NCI-H774 (cell line): ENCODE measurements around the gene PANX1.
"Not testable (repeated sequence)": the region's sequence is repeated elsewhere in the genome, so short reads cannot be mapped to it uniquely, and the experiment has no call there.

Experiments
- DNase-seq: peaks from one replicate; lab custom pipeline; 2025; lab: John Stamatoyannopoulos, UW

Gene PANX1, protein sequence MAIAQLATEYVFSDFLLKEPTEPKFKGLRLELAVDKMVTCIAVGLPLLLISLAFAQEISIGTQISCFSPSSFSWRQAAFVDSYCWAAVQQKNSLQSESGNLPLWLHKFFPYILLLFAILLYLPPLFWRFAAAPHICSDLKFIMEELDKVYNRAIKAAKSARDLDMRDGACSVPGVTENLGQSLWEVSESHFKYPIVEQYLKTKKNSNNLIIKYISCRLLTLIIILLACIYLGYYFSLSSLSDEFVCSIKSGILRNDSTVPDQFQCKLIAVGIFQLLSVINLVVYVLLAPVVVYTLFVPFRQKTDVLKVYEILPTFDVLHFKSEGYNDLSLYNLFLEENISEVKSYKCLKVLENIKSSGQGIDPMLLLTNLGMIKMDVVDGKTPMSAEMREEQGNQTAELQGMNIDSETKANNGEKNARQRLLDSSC

DNA sequence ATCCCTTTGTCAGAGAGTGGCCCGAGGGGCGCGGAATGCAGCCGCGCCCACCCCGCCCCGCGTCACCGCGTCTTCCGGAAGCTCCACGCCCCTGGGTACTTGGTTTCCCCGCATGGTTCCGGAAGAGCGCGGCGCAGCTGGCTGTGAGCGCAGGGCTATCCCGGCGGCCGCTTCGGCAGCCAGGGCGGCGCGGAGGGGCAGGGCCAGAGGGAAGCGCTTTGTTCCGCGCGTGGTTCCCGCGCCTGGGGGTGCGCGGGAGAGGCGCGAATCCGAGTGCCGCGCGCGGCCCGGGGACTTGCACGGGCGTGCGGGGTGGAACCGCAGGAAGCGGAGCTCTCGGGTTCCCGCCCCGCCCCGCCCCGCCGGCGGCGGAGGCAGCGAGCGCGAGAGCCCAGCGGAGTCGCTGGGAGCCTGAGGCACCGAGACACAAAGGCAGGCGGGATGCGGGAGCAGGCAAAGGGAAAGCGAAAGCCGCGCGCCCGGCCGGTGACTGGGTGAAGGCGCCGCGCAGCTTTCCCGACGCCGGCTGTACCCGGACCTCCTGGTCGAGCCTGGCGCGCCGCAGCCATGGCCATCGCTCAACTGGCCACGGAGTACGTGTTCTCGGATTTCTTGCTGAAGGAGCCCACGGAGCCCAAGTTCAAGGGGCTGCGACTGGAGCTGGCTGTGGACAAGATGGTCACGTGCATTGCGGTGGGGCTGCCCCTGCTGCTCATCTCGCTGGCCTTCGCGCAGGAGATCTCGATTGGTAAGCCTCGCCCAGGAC lies at the start of gene PANX1:
Gene PANX1, plus strand, starts transcription at position 96 of the 766 bp plus-strand sequence. Its CDS starts 472 bp downstream, at position 568.
- peak; percentile 91 for DNase-seq

DNA sequence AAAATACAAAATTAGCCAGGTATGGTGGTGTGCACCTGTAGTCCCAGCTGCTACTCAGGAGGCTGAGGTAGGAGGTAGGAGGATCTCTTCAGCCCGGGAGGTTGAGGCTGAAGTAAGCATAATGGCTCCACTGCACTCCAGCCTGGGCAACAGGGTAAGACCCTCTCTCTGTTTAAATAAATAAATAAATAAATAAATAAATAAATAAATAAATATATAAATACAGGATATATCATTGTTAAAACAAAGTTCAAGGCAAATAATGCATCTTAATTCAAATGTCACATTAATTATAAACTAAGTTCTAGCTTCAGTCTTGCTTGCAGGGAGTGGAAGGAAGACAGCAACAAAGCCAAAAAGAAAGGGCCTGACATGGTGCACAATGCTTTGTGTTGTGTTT lies 44.5 kb upstream of the PANX1 start:
- no peak for DNase-seq

DNA sequence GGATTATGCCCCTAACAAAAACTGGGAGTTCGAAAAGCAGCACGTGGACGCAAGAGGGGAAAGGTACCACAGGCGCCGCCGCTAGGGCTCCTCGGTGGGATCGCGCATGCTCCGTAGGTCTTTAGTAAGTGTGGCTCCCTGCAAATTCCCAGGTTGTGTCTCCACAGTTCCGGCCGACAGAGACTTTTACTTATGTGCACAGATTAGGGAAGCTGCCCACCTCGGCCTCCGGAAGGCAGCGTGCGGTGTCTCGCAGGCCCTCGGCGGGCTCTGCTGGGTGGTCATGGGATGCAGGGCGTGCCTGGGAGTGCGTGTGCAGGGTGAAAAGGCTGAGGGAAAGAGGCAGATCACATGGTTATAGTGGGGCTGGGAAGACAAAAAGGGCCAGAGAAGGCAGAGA lies 39.7 kb upstream of the PANX1 start:
- no peak for DNase-seq

DNA sequence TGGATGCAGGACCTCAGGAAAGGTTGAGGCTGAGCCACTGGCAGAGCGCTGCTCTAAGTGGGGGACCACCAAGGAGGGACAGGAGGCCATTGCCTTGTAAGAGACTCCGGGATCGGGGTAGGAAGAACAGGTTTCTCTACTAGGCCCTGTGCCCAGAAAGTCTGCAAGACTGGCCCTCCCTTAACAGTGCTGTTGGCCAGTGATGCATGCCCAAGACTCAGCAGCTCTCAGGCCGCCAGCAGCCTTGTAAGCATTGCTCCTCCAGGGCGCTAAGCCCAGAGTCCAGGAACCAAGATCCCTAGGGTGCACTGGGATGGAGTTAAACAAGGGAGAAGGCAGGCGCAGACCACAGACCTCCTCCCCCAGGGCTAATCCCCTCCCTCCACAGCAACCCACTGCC lies 39.3 kb upstream of the PANX1 start:
- DNase-seq = no peak

DNA sequence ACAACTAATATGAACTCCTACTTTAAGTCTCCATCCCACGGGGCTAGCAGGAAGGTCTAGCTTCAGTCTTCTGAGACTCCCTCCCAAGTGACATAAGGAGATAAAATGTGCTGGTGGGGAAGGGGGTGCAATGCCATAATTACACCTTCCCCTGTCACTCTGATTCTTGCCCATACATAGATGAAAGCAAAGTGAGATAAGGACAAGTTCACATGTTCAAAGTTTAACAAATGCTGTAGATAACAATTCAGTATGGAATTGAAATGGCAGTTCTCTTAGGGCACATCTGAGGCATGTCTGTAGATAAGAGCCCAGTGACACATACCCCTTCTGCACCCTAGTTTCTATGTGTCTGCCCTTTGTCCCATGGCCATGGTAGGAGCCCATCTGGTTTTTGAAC lies 38.2 kb upstream of the PANX1 start:
- DNase-seq = no peak

DNA sequence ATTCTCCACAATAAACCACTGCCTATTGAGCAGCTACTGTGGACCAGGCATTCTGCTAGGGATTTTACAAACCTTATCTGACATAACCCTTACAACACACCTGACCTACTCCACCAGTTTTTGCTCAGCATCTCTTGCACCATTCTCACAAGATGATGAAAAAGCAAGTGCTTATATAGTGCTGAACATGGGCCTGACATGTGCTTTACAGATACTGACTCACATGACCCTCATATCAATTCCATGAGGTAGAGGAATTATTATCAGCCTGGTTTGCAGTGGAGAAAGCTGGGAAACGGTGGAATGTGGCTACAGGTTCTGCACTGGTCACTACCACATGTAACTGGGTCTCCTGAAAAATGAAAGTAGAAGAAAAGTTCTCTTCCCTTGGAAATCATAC lies 37.5 kb upstream of the PANX1 start:
- no peak for DNase-seq

DNA sequence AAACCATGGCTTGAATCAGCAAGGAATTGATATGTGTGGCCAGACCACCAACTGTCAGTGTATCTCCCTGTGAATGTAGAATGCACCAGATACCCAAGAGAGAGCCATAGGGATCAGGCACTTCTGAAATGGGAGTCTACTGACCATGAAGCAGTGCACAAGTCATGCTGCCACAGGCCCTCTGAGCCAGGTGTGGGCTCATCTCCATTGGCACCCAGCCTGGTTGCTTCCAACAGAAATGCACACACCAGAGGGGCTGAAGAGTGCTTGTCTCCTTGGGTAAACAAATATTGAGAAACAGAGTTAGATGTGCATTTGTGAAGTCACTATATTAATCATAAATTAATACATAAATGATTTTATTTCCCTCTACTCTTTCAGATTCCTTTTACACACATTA lies 28.4 kb upstream of the PANX1 start:
- DNase-seq = peak; percentile 12

DNA sequence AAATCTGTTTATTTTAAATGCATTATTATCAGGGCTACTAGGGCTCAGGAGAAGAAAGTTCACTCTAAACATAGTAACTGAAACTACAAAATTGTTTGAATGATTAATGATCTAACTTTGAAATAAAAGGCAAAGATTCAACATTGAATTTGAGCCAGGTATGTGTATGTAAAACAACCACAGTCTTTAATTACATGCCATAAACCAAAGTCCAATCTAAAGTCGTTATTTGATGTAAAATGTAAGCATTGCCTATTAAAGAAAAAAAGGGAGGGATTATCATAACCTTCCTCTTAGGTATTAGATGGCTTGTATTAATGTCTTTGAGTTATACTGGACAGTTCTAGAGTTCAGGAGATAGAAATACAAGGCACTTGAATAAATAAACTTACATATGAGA lies 25.2 kb upstream of the PANX1 start:
- no peak for DNase-seq

DNA sequence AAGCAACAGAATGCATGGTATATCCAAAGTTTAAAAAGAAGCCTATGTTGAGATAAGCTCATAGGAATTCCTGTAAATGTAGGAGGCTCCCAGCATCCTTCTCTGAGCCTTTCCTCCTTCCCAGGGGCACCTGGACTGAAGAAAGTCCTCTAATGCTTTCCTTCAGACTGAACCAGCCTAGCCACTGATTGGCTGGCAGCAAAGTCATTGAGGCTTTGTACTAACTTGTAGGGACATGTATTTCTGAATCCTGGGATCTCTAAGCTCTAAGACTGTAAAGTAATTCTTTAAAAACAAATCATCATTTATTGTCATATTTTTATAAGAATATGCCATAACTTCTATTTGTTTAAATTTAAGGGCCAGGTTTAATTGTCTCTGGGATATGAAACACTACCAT lies 23.9 kb upstream of the PANX1 start:
- no peak for DNase-seq

DNA sequence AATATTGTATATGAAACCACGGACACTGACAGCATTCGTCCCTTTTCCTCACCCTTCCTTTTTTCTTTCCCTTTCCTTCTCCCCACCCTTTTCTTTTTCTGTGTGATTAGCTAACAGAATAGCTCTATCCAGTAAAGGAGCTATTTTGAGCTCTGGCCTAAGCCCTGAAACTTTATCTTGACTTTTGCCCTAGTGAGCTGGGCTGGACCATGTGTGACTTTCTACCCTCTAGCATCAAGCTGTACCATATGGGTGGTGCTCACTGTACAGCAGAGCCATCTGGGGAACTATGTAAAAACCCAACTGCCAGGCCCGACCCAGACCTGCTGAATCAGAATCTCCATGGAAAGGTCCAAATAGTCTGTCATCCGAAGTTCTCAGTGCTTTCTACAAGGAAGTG lies 21.9 kb upstream of the PANX1 start:
- DNase-seq = no peak

DNA sequence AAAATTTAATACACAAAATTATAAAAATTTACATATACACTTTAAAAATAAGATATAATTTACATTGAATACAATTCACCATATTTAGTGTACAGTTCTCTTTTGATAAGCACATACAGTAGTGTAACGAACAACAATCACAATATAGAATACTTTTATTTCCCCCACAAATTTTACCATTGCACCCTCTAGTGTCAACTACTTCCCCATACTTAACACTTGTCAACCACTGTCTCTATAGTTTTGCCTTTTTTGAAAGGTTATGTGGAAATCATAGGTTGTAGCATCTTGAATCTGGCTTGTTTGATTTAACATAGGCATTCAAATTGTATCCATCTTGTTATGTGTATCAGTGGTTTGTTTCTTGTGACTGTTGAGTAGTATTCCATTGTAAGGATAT lies 21.3 kb upstream of the PANX1 start:
- DNase-seq = no peak

DNA sequence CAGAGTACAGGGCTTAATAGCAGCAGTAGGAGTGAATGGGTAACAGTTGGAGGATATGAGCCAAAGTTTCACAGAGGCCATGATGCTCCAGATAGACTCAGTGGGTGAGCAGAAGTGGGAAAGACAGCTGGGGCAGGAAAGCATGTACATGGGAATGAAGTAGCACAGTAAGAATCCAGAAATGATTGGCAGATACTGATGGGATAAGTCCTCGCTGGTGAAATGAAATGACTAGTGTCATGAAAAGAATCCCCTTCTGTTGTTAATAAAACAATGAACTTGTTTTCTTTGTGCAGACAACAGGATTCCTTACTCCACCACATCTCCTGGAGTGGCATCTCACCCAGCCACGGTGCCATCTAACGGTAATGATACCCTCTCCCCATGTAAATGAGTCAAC lies 17.4 kb upstream of the PANX1 start:
- DNase-seq = no peak

DNA sequence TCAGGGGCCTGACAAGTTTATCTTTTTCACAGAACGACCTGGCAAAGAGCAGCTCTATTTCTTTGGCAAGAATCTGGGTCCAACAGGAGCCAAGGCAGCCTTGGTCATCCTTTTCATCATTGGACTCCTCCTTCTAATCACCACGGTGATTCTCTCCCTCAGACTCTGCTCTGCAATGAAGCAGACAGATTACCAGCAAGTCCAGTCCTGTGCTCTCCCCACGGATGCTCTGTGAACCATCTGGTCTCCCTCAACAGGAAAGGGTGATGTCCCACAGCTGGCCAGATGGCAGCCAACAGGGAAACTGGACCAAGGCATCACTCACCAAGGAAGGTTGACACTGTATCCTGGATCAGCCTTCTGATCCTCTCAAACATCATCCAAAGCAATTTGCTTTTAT lies 17.0 kb upstream of the PANX1 start:
- no peak for DNase-seq

DNA sequence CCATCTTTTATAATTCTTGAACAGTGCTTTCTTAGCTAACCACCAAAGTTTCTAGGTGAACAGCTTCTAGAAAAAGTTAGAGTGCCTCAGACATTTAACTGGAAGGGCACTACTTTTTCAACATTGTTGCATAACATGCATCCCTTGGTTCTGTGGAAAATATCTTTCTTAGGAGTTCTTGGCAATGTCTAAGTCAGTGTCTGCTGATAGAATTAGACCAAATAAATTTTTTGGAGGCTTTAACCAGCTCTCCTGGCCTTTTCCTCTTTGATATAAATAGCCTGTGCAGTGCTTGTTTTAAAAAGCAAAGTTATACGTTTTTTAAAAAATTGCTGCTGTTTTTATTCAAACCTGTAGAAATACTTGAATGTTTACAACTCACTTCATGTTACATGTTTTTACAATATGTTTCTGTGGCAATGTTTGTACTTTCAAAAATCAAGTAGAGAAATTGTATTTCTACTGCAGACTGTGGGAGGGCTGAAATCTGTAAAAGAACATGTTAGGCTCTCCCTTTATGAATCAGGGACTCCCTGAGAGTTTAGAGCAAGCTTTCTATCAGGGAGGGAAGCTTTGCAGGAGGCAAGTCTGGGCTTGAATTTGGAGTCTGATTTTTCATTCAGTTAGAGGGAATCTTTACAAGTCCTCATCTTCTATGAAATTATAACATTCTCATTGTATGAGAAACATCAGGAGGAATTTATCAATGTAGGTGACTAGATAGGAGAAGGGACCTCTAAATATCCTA lies 16.3 kb upstream of the PANX1 start:
- no peak for DNase-seq

DNA sequence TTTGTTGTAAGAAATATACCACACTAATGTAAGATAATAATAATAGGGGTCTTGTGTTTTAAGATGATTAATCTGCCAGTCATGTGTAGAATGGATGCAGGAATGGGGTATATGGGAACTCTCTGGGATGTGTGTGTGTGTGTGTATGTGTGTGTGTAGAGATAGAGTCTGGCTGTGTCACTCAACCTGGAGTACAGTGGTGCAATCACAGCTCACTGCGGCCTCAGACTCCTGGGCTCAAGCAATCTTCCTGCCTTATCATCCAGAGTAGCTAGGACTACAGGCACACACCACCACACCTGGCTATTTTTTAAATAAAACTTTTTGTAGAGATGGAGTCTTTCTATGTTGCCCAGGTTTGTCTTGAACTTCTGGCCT lies 11.5 kb upstream of the PANX1 start:
- DNase-seq = no peak

DNA sequence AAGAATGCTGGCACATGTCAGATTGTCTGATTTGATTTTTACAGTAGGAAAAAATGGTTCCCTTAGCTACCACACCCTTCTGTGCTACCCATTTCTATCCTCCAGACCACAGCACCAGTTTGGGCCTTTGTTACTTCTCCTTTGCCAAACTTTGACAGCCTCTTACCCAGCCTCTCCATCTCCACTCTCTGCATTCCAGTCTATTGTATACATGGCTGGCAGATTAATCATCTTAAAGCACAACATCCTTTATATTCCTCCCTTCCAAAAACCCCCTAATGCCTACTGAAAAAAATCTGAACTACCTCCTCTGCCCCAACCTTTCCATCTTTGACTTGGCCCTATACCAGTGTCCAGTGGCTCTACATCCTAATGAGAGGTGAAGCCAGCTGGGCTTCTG lies 10.8 kb upstream of the PANX1 start:
- DNase-seq = no peak

DNA sequence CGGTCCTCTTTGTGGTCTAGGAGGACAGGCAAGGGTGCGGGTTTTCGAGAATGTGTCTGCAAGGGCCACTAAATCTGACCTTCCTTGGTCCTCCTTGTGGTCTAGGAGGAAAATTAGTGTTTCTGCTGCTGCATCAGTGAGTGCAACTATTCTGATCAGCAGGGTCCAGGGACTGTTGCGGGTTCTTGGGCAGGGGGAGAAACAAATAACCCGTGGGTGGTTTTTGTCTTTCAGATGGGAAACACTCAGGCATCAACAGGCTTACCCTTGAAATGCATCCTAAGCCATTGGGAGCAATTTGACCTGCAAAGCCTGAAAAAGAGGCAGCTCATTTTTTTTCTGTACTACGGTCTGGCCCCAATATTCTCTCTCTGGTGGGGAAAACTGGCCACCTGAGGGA lies 9.0 kb upstream of the PANX1 start:
- DNase-seq = not testable (repeated sequence)

DNA sequence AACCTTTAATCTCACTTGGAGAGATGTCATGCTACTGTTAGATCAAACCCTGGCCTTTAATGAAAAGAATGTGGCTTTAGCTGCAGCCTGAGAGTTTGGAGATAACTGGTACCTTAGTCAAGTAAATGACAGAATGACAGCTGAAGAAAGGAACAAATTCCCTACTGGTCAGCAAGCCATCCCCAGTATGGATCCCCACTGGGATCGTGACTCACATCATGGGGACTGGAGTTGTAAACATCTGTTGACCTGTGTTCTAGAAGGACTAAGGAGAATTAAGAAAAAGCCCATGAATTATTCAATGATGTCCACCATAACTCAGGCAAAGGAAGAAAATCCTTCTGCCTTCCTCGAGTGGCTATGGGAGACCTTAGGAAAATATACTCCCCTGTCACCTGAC lies 8.1 kb upstream of the PANX1 start:
- DNase-seq = not testable (repeated sequence)

DNA sequence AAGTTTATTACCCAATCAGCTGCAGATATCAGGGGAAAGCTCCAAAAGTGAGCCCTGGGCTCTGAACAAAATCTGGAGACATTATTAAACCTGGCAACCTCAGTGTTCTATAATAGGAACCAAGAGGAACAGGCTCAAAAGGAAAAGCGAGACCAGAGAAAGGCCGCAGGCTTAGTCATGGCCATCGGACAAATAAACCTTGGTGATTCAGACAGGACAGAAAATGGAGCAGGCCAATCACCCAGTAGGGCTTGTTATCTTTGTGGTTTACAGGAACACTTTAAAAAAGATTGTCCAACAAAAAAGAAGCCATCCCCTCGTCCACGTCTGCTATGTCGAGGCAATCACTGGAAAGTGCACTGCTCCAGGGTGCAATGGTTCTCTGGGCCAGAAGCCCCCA lies 7.7 kb upstream of the PANX1 start:
- DNase-seq = no peak

DNA sequence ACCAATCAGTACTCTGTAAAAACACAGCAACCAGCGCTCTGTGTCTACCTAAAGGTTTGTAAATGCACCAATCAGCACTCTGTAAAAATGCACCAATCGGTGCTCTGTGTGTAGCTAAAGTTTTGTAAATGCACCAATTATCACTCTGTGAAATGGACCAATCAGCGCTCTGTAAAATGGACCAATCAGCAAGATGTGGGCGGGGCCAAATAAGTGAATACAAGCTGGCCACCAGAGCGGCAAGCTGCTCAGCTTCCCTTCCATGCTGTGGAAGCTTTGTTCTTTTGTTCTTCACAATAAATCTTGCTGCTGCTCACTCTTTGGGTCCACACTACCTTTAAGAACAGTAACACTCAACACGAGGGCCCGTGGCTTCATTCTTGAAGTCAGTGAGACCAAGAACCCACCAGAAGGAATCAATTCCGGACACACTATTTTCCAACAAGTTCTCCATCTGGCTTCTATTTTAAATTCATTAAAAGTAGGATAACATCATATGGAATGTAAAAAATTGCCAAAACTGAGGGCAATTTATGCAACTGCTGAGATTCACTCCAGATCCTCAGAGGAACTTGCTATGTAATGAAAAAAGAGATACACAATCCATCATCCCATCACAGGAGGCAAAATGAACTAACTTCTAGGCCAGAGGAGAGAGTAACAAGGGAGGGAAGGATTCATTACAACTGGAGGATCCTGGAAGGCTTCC lies 3.1 kb upstream of the PANX1 start:
- no peak for DNase-seq

DNA sequence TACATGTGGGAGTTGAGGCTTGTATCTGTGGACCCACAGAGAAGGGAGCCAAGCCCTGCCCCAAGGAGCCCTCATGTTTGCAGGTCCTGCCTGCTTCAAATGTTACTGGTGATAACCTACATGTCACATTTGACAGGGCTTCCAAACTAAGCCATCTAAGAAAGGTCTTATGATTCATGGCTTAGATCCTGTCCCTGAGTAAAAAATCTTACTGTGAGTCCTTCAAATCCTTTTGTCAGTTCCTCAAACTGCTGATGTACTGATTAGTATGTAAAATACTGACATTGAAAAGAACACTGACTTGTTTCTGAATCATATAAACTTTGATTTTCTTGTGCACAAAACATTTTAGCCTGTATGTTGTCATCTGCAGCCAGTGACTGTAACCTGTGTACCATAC lies 1.0 kb upstream of the PANX1 start:
- DNase-seq = no peak

DNA sequence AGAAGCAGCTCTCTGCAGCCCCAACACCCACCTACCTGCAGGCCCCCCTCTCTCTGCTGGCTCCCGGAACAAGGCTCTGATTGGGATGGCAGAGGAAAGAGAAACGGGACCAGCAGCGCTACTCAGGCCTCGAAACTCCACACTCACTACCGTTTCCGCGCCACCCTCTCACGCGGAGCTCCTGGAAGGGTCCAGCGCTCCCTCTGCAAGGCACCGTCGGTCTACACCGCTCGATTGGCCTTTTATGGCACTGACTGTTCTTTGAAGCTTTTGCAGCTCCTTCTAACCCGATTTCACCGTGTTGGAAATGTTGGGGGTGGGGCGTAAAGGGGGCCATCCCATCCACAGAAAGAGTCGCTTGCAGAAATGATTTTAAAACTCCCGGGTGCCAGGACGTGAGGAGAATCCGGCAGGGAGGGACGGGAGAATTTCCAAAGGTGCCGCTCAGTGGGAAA lies 323 bp upstream of the PANX1 start:
- no peak for DNase-seq
